KMS-11 (cell line): ENCODE measurements around the gene UBE2E1.
"Not testable (repeated sequence)": the region's sequence is repeated elsewhere in the genome, so short reads cannot be mapped to it uniquely, and the experiment has no call there.

Source experiments
- H2AFZ ChIP-seq: fragments of 200-600 bp; sonication (generic); 2 replicates; pipeline ENCODE4 v1.6.1; 2016; ENCODE audit warnings: antibody characterized with exemption, mixed run types, low read depth
- H3K27ac ChIP-seq: fragments of 200-600 bp; sonication (generic); 2 replicates; pipeline ENCODE4 v1.6.1; 2016; ENCODE audit warnings: mild to moderate bottlenecking, mixed run types
- H3K27me3 ChIP-seq: fragments of 200-600 bp; sonication (generic); 2 replicates; pipeline ENCODE4 v1.6.1; 2017; ENCODE audit warnings: mild to moderate bottlenecking, low read depth, mixed run types, moderate library complexity; ENCODE audit not compliant: insufficient read depth
- H3K36me3 ChIP-seq: fragments of 200-600 bp; sonication (generic); 2 replicates; pipeline ENCODE4 v1.6.1; 2017; ENCODE audit warnings: mild to moderate bottlenecking, mixed run types; ENCODE audit not compliant: insufficient read depth
- H3K4me1 ChIP-seq: fragments of 200-600 bp; sonication (generic); 2 replicates; pipeline ENCODE4 v1.6.1; 2016; ENCODE audit warnings: mild to moderate bottlenecking, low read depth, mixed run types; ENCODE audit not compliant: poor library complexity, severe bottlenecking
- H3K4me2 ChIP-seq: fragments of 200-600 bp; sonication (generic); 2 replicates; pipeline ENCODE4 v1.7.0; 2016; ENCODE audit warnings: mild to moderate bottlenecking, mixed run types
- H3K4me3 ChIP-seq: fragments of 200-600 bp; sonication (generic); IDR thresholded peaks from 2 replicates; pipeline ENCODE4 v1.6.1; 2017; ENCODE audit warnings: low read depth, low read length, mixed read lengths; ENCODE audit not compliant: insufficient read depth
- H3K79me2 ChIP-seq: fragments of 200-600 bp; sonication (generic); 2 replicates; pipeline ENCODE4 v1.6.1; 2016; ENCODE audit warnings: low read depth, mixed run types; ENCODE audit not compliant: insufficient read depth
- H3K9ac ChIP-seq: fragments of 200-600 bp; sonication (generic); 2 replicates; pipeline ENCODE4 v1.6.1; 2016; ENCODE audit warnings: mild to moderate bottlenecking, mixed run types
- H4K20me1 ChIP-seq: fragments of 200-600 bp; sonication (generic); 2 replicates; pipeline ENCODE4 v1.6.1; 2016; ENCODE audit warnings: mild to moderate bottlenecking, mixed run types; ENCODE audit not compliant: insufficient read depth
- TF ChIP-seq, protein P1 (sequence below): fragments of 200-600 bp; sonication (generic); conservative IDR thresholded peaks from 2 replicates; pipeline ENCODE4 v1.6.1; 2017; ENCODE audit warnings: low read depth, mild to moderate bottlenecking, antibody characterized with exemption, low read length, moderate library complexity, mixed read lengths

Gene UBE2E1

DNA sequence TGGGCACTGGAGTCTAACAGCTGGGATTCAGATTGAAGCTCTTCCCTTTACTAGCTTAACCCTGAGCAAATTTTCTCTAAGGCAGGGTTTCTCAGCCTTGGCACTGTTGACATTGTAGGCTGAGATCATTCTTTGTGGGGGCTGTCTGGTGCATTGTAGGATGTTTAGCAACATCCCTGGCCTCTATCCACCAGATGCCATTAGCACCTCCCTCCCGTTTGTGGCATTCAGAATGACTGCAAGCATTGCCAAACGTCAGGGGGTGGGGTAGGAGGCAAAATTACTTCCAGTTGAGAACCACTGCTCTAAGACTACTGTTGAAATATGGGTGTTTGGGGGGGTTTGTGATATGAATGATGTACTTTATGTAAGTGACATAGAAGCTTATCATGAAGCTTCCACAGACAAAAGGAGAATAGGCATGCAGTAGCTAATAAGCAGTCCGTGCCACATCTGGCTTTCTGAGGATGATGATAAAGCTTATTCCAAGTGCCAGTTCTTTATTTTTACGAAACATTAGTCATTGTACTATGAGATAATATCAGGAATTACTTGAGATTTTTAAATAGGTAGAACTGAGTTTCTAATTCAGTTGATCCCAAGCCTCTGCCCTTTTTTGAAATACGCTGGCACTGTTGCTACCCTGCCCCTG is 71.7 kb downstream of the UBE2E1 start:
- Histone ChIP-seq H3K27ac (no peak overlapping the region), H3K4me1 (no peaks in the 10 kb centered on the region), H2AFZ (no peak overlapping the region), H3K9ac (no peak overlapping the region), H3K79me2 (peaks cover 36% of the 10 kb centered on the region), H4K20me1 (no peaks in the 10 kb centered on the region), H3K4me2 (no peak overlapping the region), H3K27me3 (no peaks in the 10 kb centered on the region), H3K4me3 (no peak overlapping the region), H3K36me3 (0 out of 2 replicates have a peak, but pooled peaks cover 3% of the 10 kb centered on the region)
- TF ChIP-seq, protein P1, sequence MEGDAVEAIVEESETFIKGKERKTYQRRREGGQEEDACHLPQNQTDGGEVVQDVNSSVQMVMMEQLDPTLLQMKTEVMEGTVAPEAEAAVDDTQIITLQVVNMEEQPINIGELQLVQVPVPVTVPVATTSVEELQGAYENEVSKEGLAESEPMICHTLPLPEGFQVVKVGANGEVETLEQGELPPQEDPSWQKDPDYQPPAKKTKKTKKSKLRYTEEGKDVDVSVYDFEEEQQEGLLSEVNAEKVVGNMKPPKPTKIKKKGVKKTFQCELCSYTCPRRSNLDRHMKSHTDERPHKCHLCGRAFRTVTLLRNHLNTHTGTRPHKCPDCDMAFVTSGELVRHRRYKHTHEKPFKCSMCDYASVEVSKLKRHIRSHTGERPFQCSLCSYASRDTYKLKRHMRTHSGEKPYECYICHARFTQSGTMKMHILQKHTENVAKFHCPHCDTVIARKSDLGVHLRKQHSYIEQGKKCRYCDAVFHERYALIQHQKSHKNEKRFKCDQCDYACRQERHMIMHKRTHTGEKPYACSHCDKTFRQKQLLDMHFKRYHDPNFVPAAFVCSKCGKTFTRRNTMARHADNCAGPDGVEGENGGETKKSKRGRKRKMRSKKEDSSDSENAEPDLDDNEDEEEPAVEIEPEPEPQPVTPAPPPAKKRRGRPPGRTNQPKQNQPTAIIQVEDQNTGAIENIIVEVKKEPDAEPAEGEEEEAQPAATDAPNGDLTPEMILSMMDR: no peak

DNA sequence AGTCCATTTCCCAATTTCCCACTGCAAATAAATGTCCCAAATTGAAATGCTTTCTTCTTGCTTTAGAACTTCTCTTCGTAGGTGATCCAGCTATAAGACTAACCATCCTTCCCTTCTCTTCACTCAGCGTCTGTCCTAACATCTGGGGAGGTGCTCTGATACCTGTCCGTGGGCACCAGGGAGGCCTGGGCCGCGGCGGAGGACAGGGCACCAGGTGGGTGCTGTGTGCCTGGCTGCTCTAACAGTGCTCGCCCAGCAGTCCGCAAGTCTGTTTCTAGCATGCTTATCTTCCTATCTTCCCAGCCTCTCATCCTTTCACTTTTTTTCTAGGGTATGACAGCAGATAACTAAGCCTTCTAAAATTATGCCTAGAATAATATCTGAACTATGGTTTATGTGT is 73.7 kb downstream of the UBE2E1 start:
- H3K4me3 ChIP-seq: no peak overlapping the region
- TF ChIP-seq, protein P1: no peak
- peaks cover 43% of the 10 kb centered on the region for H3K79me2 ChIP-seq
- H3K36me3 ChIP-seq: 0 out of 2 replicates have a peak, but pooled peaks cover 3% of the 10 kb centered on the region
- no peak overlapping the region for H3K9ac ChIP-seq
- H4K20me1 ChIP-seq: no peaks in the 10 kb centered on the region
- no peak overlapping the region for H2AFZ ChIP-seq
- peaks cover 5% of the 10 kb centered on the region for H3K4me1 ChIP-seq
- no peaks in the 10 kb centered on the region for H3K27me3 ChIP-seq
- no peak overlapping the region for H3K4me2 ChIP-seq
- no peak overlapping the region for H3K27ac ChIP-seq

DNA sequence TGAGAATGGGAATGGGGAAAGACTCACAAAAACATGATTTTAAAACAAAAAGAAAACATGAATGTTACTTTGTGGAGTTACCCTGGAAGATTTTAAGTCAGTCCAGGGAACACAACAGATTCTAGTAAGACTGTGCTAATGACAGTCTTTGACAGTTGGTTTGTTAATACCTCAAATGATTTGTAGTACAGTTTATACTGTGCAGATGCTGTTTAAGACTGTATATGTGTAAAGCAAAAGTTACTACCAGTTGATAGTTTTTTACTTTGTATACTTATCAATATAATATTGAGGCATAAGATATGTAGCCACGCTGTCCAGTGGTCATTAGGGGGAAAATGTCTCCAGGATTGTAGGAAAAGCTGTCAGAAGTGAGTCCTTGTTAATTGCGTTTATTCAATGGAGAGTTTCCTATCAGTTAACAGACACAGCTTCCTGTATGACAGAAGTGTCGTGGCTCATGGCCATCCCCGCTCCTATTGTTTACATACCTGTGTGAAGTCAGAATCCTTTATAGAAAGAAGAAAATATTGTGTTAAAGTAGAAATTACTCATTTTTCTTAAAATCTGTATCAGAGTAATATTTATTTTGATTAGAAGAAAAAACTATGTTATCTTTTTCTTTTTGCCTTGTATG is 75.1 kb downstream of the UBE2E1 start:
- TF ChIP-seq, protein P1: no peak
- Histone ChIP-seq H3K27ac (no peak overlapping the region), H3K79me2 (peaks cover 39% of the 10 kb centered on the region), H4K20me1 (no peaks in the 10 kb centered on the region), H2AFZ (no peak overlapping the region), H3K27me3 (no peaks in the 10 kb centered on the region), H3K36me3 (0 out of 2 replicates have a peak, but pooled peaks cover 3% of the 10 kb centered on the region), H3K9ac (no peak overlapping the region), H3K4me2 (no peak overlapping the region), H3K4me1 (peaks cover 5% of the 10 kb centered on the region), H3K4me3 (no peak overlapping the region)

DNA sequence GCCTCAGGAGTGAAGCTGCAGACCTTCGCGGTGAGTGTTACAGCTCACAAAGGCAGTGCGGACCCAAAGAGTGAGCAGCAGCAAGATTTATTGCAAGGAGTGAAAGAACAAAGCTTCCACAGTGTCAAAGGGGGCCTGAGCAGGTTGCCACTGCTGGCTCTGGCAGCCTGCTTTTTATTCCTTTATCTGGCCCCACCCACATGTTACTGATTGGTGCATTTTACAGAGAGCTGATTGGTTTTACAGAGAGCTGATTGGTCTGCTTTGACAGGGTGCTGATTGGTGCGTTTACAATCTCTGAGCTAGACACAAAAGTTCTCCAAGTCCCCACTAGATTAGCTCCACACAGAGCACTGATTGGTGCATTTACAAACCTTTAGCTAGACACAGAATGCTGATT is 76.2 kb downstream of the UBE2E1 start:
- not testable (repeated sequence) for H3K4me3 ChIP-seq, H2AFZ ChIP-seq, H3K4me1 ChIP-seq, H3K27ac ChIP-seq, H3K27me3 ChIP-seq, H3K4me2 ChIP-seq, H3K36me3 ChIP-seq, H4K20me1 ChIP-seq, H3K9ac ChIP-seq
- peaks cover 37% of the 10 kb centered on the region for H3K79me2 ChIP-seq

DNA sequence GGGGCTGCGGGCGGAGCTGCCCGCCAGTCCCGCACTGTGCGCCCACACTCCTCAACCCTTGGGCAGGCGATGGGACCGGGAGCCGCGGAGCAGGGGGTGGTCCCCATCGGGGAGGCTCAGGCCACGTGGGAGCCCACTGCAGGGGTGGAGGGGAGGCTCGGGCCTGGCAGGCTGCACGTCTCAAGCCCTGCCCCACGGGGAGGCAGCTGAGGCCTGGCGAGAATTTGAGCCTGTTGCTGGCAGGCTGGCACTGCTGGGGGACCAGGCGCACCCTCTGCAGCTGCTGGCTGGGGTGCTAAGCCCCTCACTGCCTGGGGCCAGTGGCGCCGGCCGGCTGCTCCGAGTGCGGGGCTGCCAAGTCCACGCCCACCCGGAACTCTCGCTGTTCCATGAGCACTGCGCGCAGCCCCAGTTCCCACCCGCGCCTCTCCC is 76.7 kb downstream of the UBE2E1 start:
- Histone ChIP-seq H3K36me3 (0 out of 2 replicates have a peak, but pooled peaks cover 3% of the 10 kb centered on the region), H4K20me1 (no peaks in the 10 kb centered on the region), H3K79me2 (peaks cover 37% of the 10 kb centered on the region; the same call in 1 of the 2 replicates), H3K4me1 (peaks cover 9% of the 10 kb centered on the region), H3K4me3 (no peak overlapping the region), H3K9ac (no peak overlapping the region), H3K27me3 (no peaks in the 10 kb centered on the region), H3K4me2 (no peak overlapping the region), H3K27ac (no peak overlapping the region), H2AFZ (no peak overlapping the region)
- TF ChIP-seq, protein P1: no peak
